A673 (cell line): ENCODE measurements around the gene ANAPC5.

Experiments
- EZH2 ChIP-seq: fragments of 200-600 bp; sonication (generic); IDR thresholded peaks from 2 replicates; pipeline ENCODE4 v1.6.1; 2017; ENCODE audit warnings: borderline replicate concordance, low read depth, mild to moderate bottlenecking, mixed read lengths, antibody characterized with exemption, low read length; ENCODE audit not compliant: poor library complexity, severe bottlenecking
- TF ChIP-seq, protein P1 (sequence below): fragments of 300-800, 200-600 bp; sonication (generic); conservative IDR thresholded peaks from 2 replicates; pipeline ENCODE4 v1.5.1; 2017; ENCODE audit warnings: low read depth, mild to moderate bottlenecking, antibody characterized with exemption, low read length, moderate library complexity, mixed read lengths

DNA sequence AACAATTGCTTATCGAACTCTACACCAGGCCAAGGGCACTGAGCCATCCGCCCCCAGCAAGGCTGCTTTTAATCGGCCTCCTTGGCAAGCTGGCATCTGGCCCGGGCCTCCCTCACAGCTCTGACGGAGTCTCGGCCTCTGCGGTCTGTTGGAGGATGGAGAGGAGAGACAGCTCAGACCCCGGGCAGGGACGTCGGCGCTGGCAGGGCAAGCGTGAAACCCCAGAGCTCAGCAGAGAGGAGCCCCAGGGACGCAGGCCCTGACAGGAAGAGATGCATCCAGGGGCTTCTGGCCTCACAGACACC is 73.2 kb downstream of the ANAPC5 start:
- TF ChIP-seq, protein P1, sequence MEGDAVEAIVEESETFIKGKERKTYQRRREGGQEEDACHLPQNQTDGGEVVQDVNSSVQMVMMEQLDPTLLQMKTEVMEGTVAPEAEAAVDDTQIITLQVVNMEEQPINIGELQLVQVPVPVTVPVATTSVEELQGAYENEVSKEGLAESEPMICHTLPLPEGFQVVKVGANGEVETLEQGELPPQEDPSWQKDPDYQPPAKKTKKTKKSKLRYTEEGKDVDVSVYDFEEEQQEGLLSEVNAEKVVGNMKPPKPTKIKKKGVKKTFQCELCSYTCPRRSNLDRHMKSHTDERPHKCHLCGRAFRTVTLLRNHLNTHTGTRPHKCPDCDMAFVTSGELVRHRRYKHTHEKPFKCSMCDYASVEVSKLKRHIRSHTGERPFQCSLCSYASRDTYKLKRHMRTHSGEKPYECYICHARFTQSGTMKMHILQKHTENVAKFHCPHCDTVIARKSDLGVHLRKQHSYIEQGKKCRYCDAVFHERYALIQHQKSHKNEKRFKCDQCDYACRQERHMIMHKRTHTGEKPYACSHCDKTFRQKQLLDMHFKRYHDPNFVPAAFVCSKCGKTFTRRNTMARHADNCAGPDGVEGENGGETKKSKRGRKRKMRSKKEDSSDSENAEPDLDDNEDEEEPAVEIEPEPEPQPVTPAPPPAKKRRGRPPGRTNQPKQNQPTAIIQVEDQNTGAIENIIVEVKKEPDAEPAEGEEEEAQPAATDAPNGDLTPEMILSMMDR = no peak
- no peak for TF ChIP-seq EZH2
